T-helper 1 cell (primary cell): ENCODE results near the gene OR10H1.

Source experiments
- DNase-seq, 5 donors: peaks; one replicate each; pipeline ENCODE4 v3.0.0-alpha.2; 2012 to 2020

Gene OR10H1

DNA sequence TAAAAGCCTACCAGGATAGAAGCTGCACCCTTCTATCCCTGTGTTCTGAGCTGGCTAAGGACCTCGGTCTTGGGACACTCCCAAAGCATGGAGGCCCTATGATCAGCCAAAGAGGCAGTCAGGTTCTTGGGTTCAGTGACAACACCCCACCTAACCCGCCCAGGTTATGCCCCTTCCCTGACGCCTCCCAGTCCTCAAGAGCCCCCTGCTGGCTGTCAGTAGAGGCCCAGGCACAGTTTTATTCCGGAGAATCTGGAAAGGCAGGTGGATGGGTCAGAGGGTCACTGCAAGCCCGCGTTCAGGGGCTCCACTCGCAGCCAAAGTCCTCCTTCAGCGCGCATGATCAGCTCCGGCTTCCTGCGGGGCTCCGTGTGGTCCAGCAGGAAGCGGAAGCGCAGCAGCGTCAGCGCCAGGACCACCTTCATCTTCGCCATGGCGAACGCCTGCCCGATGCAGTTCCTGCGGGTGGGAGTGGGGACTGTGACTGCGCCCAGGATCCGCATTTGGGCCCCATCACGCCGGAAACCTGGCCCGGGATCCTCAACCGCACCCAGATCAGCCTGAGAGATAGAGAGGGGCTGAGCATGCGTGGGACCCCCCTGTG, 55.4 kb downstream of the OR10H1 start:
- no peak for DNase-seq

DNA sequence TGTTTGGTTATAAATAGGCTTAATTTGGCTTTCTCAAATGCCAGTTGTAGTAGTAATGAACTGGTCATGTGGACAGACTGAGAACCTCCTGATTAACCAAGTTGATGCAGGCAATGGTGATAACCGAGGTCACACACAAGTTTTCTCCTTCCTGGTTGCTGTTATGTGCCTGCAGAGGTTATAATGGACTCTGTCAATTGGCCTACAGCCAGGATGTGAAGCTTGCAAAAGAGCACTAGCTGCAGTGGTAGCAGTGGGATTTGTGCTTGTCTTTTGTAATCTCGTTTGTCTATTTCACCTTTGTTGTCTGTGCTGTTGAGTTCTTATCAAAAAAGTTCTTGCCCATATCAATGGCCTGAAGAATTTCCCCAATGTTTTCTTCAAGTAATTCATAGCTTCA, 57.1 kb downstream of the OR10H1 start:
- no peak for DNase-seq
